Karpas-422 (cell line): ENCODE results near the gene SEMA5B. TPM values are rescaled to one million over a fixed set of nuclear protein-coding genes. Genes with fewer than 3 reads are reported as not detected.

Source experiments
- DNase-seq: peaks from one replicate; pipeline ENCODE4 v3.0.0-alpha.2; 2015
- H2AFZ ChIP-seq: fragments of 200-600 bp; sonication (generic); 2 replicates; pipeline ENCODE4 v1.6.1; 2014; ENCODE audit warnings: antibody characterized with exemption, low read length, mixed read lengths
- H3K27ac ChIP-seq: fragments of 200-600 bp; sonication (generic); 2 replicates; pipeline ENCODE4 v1.5.1; 2014; ENCODE audit warnings: mild to moderate bottlenecking, low read length, moderate library complexity
- H3K27me3 ChIP-seq: fragments of 200-600 bp; sonication (generic); 2 replicates; pipeline ENCODE4 v1.6.1; 2014; ENCODE audit warnings: low read length, mixed read lengths
- H3K36me3 ChIP-seq: fragments of 200-600 bp; sonication (generic); 2 replicates; pipeline ENCODE4 v1.6.1; 2014; ENCODE audit warnings: low read length, mixed read lengths; ENCODE audit not compliant: insufficient read depth
- H3K4me1 ChIP-seq: fragments of 200-600 bp; sonication (generic); 2 replicates; pipeline ENCODE4 v1.6.1; 2014; ENCODE audit warnings: mild to moderate bottlenecking, low read length, mixed read lengths
- H3K4me2 ChIP-seq: fragments of 200-600 bp; sonication (generic); 2 replicates; pipeline ENCODE4 v1.6.1; 2014; ENCODE audit warnings: low read length, low read depth, mild to moderate bottlenecking; ENCODE audit not compliant: poor library complexity, severe bottlenecking
- H3K4me3 ChIP-seq: fragments of 200-600 bp; sonication (generic); 2 replicates; pipeline ENCODE4 v1.5.1; 2014; ENCODE audit warnings: mild to moderate bottlenecking, antibody characterized with exemption, low read length, mixed read lengths
- H3K79me2 ChIP-seq: fragments of 200-600 bp; sonication (generic); 2 replicates; pipeline ENCODE4 v1.6.1; 2014; ENCODE audit warnings: mild to moderate bottlenecking, low read length, mixed read lengths
- H3K9ac ChIP-seq: fragments of 200-600 bp; sonication (generic); 2 replicates; pipeline ENCODE4 v1.6.0; 2014; ENCODE audit warnings: low read length
- H3K9me2 ChIP-seq: fragments of 200-600 bp; sonication (generic), shearing (Covaris generic); replicated peaks from 2 replicates; pipeline ENCODE4 v1.6.0; 2014; ENCODE audit warnings: mild to moderate bottlenecking, low read length, moderate library complexity; ENCODE audit not compliant: insufficient read depth
- H3K9me3 ChIP-seq: fragments of 300-700, 200-600 bp; sonication (generic); 2 replicates; pipeline ENCODE4 v1.6.1; 2014; ENCODE audit warnings: low read length, mixed read lengths
- H4K20me1 ChIP-seq: fragments of 200-600 bp; sonication (generic); 2 replicates; pipeline ENCODE4 v1.6.1; 2014; ENCODE audit warnings: mild to moderate bottlenecking, antibody characterized with exemption, low read length, low read depth; ENCODE audit not compliant: insufficient read depth
- total RNA-seq: library from RNA; depleted of rRNA; stranded (reverse); fragments of >200 nt; shearing (Covaris generic); gene quantifications from 2 replicates; pipeline ENCODE4 v1.2.3, GENCODE V29; 2014; ENCODE audit warnings: low replicate concordance

The SEMA5B gene
- total RNA-seq, 1 experiment from 2014 or later = not detected

- Histone ChIP-seq H3K27me3 (no peaks in the 10 kb centered on the region), H3K79me2 (no peaks in the 10 kb centered on the region), H2AFZ (no peak overlapping the region), H4K20me1 (no peaks in the 10 kb centered on the region), H3K4me2 (no peak overlapping the region), H3K4me3 (no peak overlapping the region), H3K4me1 (no peaks in the 10 kb centered on the region), H3K27ac (no peak overlapping the region), H3K36me3 (no peaks in the 10 kb centered on the region), H3K9me3 (no peaks in the 10 kb centered on the region), H3K9me2 (no peaks in the 10 kb centered on the region), H3K9ac (no peak overlapping the region)
- no peak for DNase-seq
These were observed 26.7 kb upstream of the SEMA5B start for GRCh38 chr3:123054109-123054778.

GRCh38 chr3:123053107-123053506 lies 25.5 kb upstream of the SEMA5B start:
- Histone ChIP-seq H3K9me2 (no peaks in the 10 kb centered on the region), H3K4me3 (no peak overlapping the region), H3K36me3 (no peaks in the 10 kb centered on the region), H3K27ac (no peak overlapping the region), H3K27me3 (no peaks in the 10 kb centered on the region), H3K9ac (no peak overlapping the region), H3K9me3 (no peaks in the 10 kb centered on the region), H4K20me1 (no peaks in the 10 kb centered on the region), H2AFZ (no peak overlapping the region), H3K4me1 (no peaks in the 10 kb centered on the region), H3K79me2 (no peaks in the 10 kb centered on the region), H3K4me2 (no peak overlapping the region)
- DNase-seq = no peak

- no peaks in the 10 kb centered on the region for H4K20me1 ChIP-seq
- no peaks in the 10 kb centered on the region for H3K27me3 ChIP-seq
- H3K9ac ChIP-seq = no peak overlapping the region
- no peak overlapping the region for H3K4me3 ChIP-seq
- no peaks in the 10 kb centered on the region for H3K9me3 ChIP-seq
- no peaks in the 10 kb centered on the region for H3K9me2 ChIP-seq
- no peak overlapping the region for H3K27ac ChIP-seq
- H3K36me3 ChIP-seq = no peaks in the 10 kb centered on the region
- DNase-seq = no peak
- H3K4me2 ChIP-seq = no peak overlapping the region
- no peaks in the 10 kb centered on the region for H3K4me1 ChIP-seq
- no peak overlapping the region for H2AFZ ChIP-seq
- no peaks in the 10 kb centered on the region for H3K79me2 ChIP-seq
These were observed 23.1 kb upstream of the SEMA5B start for GRCh38 chr3:123050666-123051065.

GRCh38 chr3:123048480-123049237 lies 21.1 kb upstream of the SEMA5B start:
- H3K4me1 ChIP-seq = no peaks in the 10 kb centered on the region
- H3K79me2 ChIP-seq = no peaks in the 10 kb centered on the region
- no peaks in the 10 kb centered on the region for H4K20me1 ChIP-seq
- H3K4me2 ChIP-seq = no peak overlapping the region
- no peak overlapping the region for H3K9ac ChIP-seq
- no peak overlapping the region for H3K27ac ChIP-seq
- DNase-seq = no peak
- H2AFZ ChIP-seq = no peak overlapping the region
- no peaks in the 10 kb centered on the region for H3K27me3 ChIP-seq
- no peak overlapping the region for H3K4me3 ChIP-seq
- H3K36me3 ChIP-seq = no peaks in the 10 kb centered on the region
- no peaks in the 10 kb centered on the region for H3K9me2 ChIP-seq
- no peaks in the 10 kb centered on the region for H3K9me3 ChIP-seq

- no peak overlapping the region for H3K4me3 ChIP-seq
- no peak for DNase-seq
These were observed 19.4 kb upstream of the SEMA5B start for GRCh38 chr3:123047062-123047319.

GRCh38 chr3:123046262-123047061 lies 18.9 kb upstream of the SEMA5B start:
- no peaks in the 10 kb centered on the region for H3K4me1 ChIP-seq
- no peaks in the 10 kb centered on the region for H3K27me3 ChIP-seq
- H3K36me3 ChIP-seq = no peaks in the 10 kb centered on the region
- H2AFZ ChIP-seq = no peak overlapping the region
- no peak for DNase-seq
- no peaks in the 10 kb centered on the region for H4K20me1 ChIP-seq
- no peaks in the 10 kb centered on the region for H3K9me2 ChIP-seq
- H3K27ac ChIP-seq = no peak overlapping the region
- no peak overlapping the region for H3K4me2 ChIP-seq
- no peak overlapping the region for H3K4me3 ChIP-seq
- no peaks in the 10 kb centered on the region for H3K9me3 ChIP-seq
- no peaks in the 10 kb centered on the region for H3K79me2 ChIP-seq
- no peak overlapping the region for H3K9ac ChIP-seq

More at GRCh38 chr3:123047062-123047319, 19.4 kb upstream of the SEMA5B start:
- Histone ChIP-seq H4K20me1 (no peaks in the 10 kb centered on the region), H3K27ac (no peak overlapping the region), H3K27me3 (no peaks in the 10 kb centered on the region), H3K79me2 (no peaks in the 10 kb centered on the region), H3K9ac (no peak overlapping the region), H3K9me3 (no peaks in the 10 kb centered on the region), H2AFZ (no peak overlapping the region), H3K9me2 (no peaks in the 10 kb centered on the region), H3K4me2 (no peak overlapping the region), H3K36me3 (no peaks in the 10 kb centered on the region), H3K4me1 (no peaks in the 10 kb centered on the region)

GRCh38 chr3:123044981-123045763 lies 17.6 kb upstream of the SEMA5B start:
- H3K9me2 ChIP-seq = no peaks in the 10 kb centered on the region
- H4K20me1 ChIP-seq = no peaks in the 10 kb centered on the region
- no peak overlapping the region for H3K27ac ChIP-seq
- no peaks in the 10 kb centered on the region for H3K79me2 ChIP-seq
- no peak overlapping the region for H3K9ac ChIP-seq
- no peaks in the 10 kb centered on the region for H3K4me1 ChIP-seq
- no peak overlapping the region for H2AFZ ChIP-seq
- no peak overlapping the region for H3K4me2 ChIP-seq
- no peaks in the 10 kb centered on the region for H3K36me3 ChIP-seq
- no peaks in the 10 kb centered on the region for H3K27me3 ChIP-seq
- H3K9me3 ChIP-seq = no peaks in the 10 kb centered on the region
- H3K4me3 ChIP-seq = no peak overlapping the region
- DNase-seq = no peak

- H3K4me2 ChIP-seq = no peak overlapping the region
- H4K20me1 ChIP-seq = no peaks in the 10 kb centered on the region
These were observed 14.8 kb upstream of the SEMA5B start for GRCh38 chr3:123042413-123042812.

More at GRCh38 chr3:123042413-123042812, 14.8 kb upstream of the SEMA5B start:
- Histone ChIP-seq H3K4me1 (no peaks in the 10 kb centered on the region), H3K36me3 (no peaks in the 10 kb centered on the region), H3K79me2 (no peaks in the 10 kb centered on the region), H3K4me3 (no peak overlapping the region), H3K9me3 (no peaks in the 10 kb centered on the region), H2AFZ (no peak overlapping the region), H3K27ac (no peak overlapping the region), H3K27me3 (no peaks in the 10 kb centered on the region), H3K9ac (no peak overlapping the region), H3K9me2 (no peaks in the 10 kb centered on the region)
- DNase-seq = no peak
